ENCODE data around the gene LSM4.

DNA sequence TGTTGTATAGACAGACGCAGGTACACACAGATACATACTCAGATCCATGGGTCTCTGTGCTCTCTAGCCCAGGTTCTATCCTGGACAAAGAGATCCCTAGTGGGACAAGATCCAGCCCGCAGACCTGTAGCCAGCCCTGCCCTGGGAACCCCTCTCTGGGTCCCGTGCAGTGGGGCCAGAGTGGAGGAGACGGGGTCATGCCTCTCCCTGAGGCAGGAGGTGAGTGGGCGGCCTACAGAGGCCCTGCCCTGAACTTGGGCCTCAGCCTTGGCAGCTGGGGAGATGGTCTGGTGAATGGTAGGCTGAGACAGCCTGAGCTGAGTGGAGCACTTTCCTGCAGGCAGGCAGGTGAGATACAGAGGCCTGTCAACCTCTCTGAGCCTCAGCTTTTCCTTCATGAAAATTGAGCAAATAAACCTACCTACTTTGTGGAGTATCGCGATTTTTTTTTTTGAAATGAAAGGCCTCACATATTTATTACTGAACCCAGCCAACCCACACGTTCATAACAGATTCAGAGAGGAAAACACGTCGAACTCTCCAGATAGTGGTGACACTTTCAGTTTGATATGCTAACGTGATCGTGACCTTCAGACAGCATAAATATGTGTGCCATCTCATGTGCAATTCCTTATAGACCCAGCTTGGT, 38.0 kb downstream of the LSM4 start:
- TF ChIP-seq, protein P1, sequence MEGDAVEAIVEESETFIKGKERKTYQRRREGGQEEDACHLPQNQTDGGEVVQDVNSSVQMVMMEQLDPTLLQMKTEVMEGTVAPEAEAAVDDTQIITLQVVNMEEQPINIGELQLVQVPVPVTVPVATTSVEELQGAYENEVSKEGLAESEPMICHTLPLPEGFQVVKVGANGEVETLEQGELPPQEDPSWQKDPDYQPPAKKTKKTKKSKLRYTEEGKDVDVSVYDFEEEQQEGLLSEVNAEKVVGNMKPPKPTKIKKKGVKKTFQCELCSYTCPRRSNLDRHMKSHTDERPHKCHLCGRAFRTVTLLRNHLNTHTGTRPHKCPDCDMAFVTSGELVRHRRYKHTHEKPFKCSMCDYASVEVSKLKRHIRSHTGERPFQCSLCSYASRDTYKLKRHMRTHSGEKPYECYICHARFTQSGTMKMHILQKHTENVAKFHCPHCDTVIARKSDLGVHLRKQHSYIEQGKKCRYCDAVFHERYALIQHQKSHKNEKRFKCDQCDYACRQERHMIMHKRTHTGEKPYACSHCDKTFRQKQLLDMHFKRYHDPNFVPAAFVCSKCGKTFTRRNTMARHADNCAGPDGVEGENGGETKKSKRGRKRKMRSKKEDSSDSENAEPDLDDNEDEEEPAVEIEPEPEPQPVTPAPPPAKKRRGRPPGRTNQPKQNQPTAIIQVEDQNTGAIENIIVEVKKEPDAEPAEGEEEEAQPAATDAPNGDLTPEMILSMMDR (IDR thresholded peaks at IDR 0.05): no peak
- TF ChIP-seq POLR2A (IDR thresholded peaks at IDR 0.05) (no peak), EP300 (IDR thresholded peaks at IDR 0.05) (no peak)

Data from sigmoid colon (tissue), 4 donors.